LNCaP clone FGC (cell line): Measurements from ENCODE around the gene PDGFC.

Experiments used
- DNase-seq: peaks from one replicate; pipeline ENCODE4 v3.0.0-alpha.2; 2011; ENCODE audit warnings: low read depth
- H3K4me3 ChIP-seq: 2 replicates; pipeline ENCODE4 v1.5.1; 2011; ENCODE audit warnings: mild to moderate bottlenecking, low read depth, low read length, control low read depth
- CTCF ChIP-seq: IDR thresholded peaks from 2 replicates; pipeline ENCODE4 v1.5.1; 2012; ENCODE audit warnings: mild to moderate bottlenecking; ENCODE audit not compliant: control insufficient read depth, insufficient read depth; ENCODE audit errors: extremely low read depth

PDGFC gene

GRCh38 chr4:156976147-156976546, 4.5 kb upstream of the PDGFC start:
- no peak for TF ChIP-seq CTCF
- no peak for DNase-seq
- no peak overlapping the region for H3K4me3 ChIP-seq

- H3K4me3 ChIP-seq, result no peak overlapping the region
- TF ChIP-seq CTCF, result no peak
- no peak for DNase-seq
These were observed 4.1 kb upstream of the PDGFC start for GRCh38 chr4:156975686-156976085.

GRCh38 chr4:156974264-156974663, 2.7 kb upstream of the PDGFC start:
- H3K4me3 ChIP-seq, result no peak overlapping the region
- TF ChIP-seq CTCF, result no peak
- DNase-seq, result no peak

GRCh38 chr4:156972379-156973015, 898 bp upstream of the PDGFC start:
- H3K4me3 ChIP-seq, result no peak overlapping the region
- TF ChIP-seq CTCF, result no peak
- DNase-seq, result no peak

GRCh38 chr4:156971165-156971675, 379 bp downstream of the PDGFC start:
- H3K4me3 ChIP-seq, result peak overlapping the region; percentile 53
- TF ChIP-seq CTCF, result no peak
- DNase-seq, result no peak

- H3K4me3 ChIP-seq, result peak overlapping the region; percentile 53
- DNase-seq, result no peak
- TF ChIP-seq CTCF, result 0 out of 2 replicates have a peak, but pooled peaks have one; percentile 7
These were observed 966 bp downstream of the PDGFC start for GRCh38 chr4:156970501-156971164.

GRCh38 chr4:156969911-156970310, 1.7 kb downstream of the PDGFC start:
- DNase-seq, result no peak
- H3K4me3 ChIP-seq, result no peak overlapping the region
- TF ChIP-seq CTCF, result no peak
